GM18907 (cell line): Measurements from ENCODE around the gene CD101.

Experiments
- ATAC-seq: cut with Tn5 transposase; IDR thresholded peaks from one replicate; pipeline ENCODE4 v1.9.1; 2021; ENCODE audit warnings: mild to moderate bottlenecking, moderate library complexity; ENCODE audit not compliant: unreplicated experiment

The CD101 gene

DNA sequence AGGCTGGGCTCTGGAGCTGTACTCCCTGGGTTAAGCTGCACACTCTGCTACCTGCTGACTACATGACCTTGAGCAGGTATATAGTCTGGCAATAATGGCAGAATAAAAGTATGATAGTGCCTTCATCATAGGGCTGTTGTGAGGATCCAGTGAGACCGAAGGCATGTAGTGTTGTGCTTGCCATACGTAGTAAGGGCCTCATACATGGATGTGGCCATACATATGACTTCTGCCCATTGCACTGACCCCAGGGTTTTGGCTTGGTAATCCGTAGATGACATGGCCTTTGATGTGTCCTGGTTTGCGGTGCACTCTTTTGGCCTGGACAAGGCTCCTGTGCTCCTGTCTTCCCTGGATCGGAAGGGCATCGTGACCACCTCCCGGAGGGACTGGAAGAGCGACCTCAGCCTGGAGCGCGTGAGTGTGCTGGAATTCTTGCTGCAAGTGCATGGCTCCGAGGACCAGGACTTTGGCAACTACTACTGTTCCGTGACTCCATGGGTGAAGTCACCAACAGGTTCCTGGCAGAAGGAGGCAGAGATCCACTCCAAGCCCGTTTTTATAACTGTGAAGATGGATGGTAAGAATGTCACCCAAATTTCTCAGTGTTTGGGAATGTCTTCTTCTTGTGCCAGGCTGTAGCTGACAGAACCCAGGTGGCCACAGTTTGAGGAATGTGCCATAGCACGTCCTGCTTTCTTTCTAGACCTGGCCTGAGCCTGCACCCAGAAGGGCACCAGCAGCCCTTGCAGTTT is 17.0 kb upstream of the CD101 start:
- no peak for ATAC-seq

DNA sequence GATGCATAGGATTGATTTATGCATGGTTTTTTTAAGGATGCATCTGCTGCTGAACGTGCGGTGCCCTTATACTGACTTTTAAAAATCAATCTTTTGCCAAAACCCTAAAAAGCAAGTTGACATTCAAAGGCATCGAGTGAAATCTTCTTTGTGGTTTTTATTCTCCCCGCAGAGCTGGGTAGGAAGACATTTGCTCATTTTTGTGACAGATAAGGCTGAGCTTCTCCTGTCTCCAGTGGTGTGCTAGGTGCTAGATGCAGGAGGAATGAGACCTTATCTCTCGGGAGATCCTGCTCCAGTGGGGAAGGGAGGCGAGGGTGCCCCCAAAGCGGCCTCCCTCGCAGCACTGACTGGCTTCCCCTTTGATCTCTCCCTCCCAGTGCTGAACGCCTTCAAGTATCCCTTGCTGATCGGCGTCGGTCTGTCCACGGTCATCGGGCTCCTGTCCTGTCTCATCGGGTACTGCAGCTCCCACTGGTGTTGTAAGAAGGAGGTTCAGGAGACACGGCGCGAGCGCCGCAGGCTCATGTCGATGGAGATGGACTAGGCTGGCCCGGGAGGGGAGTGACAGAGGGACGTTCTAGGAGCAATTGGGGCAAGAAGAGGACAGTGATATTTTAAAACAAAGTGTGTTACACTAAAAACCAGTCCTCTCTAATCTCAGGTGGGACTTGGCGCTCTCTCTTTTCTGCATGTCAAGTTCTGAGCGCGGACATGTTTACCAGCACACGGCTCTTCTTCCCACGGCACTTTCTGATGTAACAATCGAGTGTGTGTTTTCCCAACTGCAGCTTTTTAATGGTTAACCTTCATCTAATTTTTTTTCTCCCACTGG is 14.9 kb upstream of the CD101 start:
- ATAC-seq = no peak

DNA sequence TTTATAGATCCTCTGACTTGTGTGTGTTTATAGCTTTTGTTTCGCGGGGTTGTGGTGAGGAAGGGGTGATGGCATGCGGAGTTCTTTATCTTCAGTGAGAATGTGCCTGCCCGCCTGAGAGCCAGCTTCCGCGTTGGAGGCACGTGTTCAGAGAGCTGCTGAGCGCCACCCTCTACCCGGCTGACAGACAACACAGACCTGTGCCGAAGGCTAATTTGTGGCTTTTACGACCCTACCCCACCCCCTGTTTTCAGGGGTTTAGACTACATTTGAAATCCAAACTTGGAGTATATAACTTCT is 14.4 kb upstream of the CD101 start:
- no peak for ATAC-seq

DNA sequence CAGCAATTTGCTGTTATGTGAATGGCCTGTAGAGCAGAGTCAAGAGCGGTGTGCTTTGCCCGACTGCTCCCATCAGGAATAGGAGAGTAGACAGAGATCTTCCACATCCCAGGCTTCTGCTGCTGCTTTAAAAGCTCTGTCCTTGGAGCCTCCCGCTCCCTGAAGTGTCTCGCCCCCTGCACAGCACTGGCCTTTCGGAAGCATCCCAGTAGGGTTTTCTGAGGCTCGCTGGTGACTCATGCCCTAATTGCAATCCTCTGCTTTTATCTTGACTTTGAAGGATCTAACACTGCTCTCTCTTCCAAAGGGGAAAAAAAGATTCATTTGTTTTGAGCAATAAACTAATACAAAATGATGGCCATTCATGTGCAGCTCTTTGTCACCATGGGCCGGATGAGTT is 13.3 kb upstream of the CD101 start:
- ATAC-seq = no peak

DNA sequence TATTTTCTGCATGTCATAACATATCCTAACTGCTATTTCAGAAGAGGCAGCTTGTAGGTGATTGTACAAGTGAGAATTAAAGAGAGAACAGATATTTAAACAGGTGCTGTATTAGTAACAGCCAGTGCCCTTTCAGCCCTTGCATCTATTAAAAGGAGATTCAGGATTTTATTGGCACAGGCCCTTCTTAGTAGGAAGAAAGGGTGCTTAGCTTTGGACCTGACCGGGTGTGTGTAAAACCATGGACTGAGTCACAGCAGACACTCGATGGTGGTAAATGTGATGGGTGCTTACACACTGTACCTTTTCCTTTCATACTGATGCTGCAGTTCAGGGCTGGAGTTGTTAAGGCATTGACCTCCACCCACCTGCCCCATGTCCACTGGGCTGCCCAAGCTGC is 12.7 kb upstream of the CD101 start:
- no peak for ATAC-seq

DNA sequence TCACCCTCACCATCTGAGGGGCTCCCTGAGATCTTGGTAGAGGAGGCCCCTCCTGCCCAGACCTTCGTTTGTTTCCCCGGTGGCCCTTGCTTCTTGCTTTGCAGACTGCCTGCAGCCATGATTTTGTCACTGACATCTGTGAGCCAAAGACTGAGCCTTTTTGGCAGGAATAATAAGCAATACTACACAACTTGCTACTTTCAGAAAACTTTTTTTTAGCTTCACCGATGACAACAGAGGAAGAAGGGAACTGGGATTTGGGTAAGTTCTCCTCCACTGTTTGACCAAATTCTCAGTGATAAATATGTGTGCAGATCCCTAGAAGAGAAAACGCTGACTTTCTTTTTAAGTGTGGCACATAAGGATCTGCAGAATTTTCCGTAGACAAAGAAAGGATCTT is 11.7 kb upstream of the CD101 start:
- ATAC-seq = no peak

DNA sequence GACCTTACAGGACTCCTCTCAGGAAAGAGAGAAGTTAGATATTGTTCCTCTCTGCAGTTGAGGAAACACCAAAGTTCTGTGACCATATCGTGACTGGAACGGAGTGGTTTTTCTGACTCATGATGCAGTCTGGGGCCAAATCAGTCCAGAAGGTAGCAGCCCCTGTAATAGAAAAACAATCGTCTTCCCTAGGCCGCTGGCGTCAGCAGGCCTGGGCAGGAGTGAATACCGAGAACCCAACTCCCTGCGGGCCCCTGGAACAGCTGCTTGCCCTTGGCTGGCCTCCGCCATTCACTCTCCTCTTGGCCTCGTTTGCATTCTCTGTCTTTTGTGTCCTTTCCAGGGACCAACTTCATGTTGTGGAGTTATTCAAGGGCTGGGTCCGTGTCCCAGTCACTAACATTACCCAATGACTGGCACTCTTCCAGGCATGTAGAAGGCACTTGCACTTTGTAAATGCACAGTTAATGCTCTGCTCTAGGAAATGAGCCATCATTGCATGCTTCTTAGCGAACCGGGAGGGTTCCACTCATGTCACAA is 10.9 kb upstream of the CD101 start:
- no peak for ATAC-seq

DNA sequence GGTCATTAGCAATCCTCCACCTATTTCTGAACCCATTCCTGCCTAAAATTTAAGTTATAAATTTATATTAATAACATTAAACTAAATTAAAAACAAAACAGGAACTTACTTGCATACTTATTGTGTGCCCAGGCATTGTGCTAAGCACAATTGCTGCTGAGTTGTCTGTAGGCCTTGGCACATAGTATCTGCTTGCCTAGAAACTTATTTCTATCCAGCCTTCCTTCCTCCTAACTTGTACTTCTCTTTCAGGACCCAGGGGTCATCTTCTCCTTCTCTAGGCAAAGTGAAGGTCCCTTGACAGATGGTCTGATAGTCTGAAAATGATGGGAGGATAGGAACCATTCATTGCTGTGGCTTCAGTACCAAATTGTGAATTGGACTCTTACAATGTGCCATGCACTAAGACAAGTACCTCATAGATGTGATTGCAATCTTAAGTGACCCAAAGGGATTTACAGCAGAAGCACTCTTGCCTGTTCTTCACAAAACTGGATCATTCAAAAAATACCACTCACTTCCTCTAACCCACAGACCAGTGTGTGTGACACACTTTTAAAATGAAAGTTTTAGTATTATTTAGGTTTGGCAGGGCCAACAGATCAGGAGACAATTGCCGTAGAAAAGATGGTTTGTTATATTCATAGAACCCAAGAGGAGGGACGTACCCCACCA is 10.3 kb upstream of the CD101 start:
- no peak for ATAC-seq

DNA sequence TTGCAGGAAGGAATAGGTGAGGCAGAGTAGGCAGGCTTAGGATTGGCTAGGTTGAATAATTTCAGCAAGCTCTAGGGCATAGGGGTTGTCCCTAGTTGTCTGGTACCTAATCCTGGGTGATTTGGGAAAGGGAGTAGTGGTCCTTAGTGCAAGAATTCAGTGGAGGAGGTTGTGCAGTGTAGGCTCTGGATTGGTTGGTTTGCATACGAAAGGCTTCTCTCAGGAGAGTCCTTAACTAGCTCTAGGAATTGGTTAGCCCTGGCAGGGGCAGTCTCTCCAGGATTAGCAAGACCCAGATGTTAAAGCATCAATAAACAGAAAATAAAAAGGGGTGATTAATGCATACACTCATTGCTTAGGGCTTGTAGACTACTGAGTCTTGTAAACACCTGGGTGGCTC is 9.6 kb upstream of the CD101 start:
- ATAC-seq = no peak

DNA sequence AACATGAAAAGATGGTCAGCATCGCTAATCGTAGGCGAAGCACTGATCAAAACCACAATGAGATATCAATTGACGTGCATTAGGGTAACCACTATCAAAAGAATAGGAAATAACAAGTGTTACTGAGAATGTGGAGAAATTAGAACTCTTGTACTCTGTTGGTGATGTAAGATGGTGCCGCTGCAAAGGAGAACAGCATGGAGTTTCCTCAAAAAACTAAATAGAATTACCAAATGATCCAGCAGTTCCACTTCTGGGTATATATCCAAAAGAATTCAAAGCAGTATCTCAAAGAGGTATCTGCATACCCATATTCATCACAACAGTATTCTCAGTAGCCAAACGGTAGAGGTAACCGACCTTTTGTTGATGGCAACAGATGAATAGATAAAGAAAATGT is 8.3 kb upstream of the CD101 start:
- ATAC-seq = no peak

DNA sequence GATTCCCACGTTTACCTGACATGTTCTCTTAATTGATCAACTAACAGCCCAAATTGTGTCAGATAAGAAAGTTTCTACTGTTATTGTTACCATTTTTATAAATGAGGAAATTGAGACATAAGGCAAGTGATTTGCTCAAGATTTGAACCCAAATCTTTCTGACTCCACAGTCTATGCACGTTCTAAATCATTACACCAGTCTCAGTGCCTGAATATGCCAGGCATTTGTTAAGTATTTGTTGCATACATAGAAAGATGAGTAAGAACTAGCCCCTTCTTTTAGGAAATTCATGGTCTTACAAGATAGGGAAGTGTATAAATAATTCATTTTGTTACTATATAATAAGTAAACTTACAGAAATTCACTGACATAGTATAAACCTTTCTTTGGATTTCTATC is 7.1 kb upstream of the CD101 start:
- ATAC-seq = no peak

DNA sequence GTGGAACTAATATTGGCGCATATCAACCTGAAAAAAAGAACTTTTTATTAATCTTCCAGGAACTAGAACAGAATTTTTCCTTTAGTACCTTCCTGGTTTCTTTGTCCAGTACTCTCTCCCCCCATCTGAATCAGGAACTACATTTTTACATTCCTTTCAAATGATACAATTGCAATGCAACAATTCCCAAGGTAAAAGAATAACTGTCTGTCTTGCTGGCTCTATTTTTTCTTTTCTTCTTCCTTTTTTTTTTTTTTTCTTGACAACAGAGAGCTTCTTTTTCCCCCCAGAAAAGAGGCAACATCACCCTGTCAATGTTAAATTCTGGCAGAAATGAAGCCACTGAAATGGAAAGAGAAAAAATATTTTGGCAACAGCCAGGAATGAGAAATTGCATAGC is 4.5 kb upstream of the CD101 start:
- ATAC-seq = no peak

DNA sequence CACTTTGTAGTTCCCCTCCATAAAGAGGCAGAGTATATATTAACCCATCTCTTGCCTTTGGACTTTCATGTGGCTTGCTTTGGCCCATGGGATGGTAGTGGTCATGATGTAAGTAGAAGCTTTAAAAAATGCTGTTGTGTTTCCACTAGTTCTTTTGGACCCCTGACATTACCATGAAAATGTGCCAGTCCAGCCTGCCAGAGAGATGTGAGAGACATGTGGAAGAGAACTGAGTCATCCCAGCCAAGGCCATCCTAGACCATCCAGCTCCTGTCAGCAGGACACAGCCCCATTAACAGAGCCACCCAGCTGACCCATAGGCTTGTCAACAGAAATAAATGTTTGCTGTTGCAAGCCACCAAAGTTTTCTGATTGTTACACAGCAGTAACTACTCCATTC is 3.9 kb upstream of the CD101 start:
- ATAC-seq = no peak

DNA sequence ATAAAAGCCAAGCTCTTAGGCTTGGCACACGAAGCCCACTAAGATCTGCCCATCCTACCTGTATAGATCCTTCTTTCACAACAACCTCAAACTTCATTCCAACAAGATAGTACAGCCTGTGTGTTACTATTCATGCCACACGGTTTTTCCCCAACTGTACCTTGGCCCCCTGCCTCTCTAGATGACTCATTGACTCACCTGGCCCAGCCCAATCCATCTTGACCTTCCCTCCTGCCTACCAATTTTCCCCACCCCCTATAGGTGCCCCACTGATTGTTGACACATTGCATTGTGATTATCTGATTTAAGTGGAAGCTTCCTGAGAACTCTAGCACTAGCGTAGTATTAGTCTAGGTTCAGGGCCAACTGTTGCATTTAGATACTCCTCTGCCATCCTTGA is 2.0 kb upstream of the CD101 start:
- ATAC-seq = no peak

DNA sequence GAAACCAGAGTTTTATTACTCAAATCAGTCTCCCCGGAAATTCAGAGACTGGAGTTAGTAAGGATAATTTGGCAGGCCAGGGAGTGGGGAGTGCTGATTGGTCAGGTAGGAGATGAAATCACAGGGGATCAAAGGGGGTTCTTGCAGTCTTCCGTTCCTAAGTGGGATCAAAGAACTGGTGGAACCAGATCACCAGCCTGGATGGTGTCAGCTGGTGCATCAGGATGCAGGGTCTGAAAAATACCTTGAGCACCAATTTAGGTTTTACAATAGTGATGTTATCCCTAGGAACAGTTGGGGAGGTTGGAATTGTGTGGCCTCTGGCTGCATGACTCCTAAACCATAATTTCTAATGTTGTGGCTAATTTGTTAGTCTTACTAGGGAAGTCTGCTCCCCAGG is 1.4 kb upstream of the CD101 start:
- no peak for ATAC-seq

DNA sequence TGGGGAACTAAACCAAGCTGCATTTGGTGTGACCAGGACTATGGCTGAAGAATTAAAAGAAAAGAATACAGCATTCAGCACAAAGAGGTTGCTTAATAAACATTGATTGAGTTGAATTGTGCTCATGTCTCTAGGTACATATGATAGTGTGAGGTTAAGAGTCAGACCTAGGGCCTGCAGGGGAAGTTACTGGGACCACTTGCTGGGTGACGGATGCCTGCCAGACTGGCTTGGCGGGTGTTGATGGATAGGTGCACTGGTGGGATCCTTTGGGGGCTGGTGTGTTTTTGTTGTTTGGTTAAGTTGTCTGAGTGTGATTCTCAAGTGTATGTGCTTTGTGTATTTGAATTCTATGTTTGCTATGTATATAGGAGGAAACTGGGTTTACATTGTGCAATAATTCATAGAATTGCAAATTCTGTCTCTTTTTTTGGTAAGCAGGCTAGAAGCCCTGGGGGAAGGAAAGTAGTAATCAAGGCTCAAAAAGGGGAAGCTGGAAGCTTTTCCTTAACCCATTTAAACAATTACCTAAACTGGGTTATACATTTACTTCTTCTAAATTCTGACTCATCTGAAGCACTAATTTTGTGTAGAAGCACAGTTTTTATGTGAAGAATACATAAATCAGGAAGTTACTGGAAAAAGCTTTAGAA is 1.8 kb downstream of the CD101 start:
- no peak for ATAC-seq

DNA sequence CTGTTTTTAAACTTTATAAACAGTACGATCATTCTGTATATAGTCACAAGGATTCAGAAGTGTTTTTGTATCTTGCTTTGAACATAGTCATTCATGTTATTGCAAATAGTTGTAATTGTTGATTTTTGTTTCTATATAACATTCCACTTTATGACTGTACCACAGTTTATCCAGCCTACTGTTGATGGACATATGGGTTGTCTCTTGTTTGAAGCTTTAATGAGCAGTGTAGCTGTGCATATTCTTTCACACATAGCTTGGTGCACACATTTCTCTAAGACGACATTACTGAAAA is 6.1 kb downstream of the CD101 start:
- no peak for ATAC-seq

DNA sequence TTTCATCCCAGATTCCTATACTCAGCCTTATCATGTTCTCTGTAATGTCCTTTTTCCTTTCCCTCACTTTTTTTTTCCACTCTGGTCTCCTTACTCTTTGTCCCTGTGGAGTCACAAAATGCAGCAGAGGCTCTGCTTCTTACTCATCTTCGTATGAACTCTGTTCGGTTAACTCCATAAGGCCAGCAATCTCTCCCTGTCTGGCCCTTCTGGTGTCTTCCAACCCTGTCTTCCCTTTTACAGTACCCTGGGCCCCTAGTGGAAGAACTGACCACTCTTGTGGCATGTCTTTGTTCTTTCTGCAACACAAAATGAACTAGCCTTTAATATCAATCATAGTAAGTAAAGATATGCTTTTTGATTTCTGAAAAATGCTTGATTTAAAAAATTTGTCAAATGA is 7.1 kb downstream of the CD101 start:
- ATAC-seq = no peak

DNA sequence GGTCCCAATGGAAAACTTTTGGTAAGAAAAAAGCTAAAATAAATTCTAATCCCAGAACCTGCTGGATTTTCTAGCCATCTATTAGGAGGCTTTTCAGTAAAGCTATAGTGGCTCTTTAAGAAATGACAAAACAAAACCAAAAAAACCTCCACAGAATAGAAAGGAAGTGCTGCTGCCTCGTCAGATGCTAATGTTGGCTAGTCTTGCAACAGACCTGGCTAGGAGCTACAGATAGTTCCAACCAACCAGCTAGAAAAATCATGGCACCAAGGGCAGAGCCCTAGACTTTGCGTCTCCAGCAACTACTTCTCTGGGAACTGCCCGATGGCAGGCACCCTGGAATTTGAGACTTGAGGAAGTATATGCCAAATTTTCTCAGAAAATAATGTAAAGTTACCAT is 7.6 kb downstream of the CD101 start:
- ATAC-seq = no peak

DNA sequence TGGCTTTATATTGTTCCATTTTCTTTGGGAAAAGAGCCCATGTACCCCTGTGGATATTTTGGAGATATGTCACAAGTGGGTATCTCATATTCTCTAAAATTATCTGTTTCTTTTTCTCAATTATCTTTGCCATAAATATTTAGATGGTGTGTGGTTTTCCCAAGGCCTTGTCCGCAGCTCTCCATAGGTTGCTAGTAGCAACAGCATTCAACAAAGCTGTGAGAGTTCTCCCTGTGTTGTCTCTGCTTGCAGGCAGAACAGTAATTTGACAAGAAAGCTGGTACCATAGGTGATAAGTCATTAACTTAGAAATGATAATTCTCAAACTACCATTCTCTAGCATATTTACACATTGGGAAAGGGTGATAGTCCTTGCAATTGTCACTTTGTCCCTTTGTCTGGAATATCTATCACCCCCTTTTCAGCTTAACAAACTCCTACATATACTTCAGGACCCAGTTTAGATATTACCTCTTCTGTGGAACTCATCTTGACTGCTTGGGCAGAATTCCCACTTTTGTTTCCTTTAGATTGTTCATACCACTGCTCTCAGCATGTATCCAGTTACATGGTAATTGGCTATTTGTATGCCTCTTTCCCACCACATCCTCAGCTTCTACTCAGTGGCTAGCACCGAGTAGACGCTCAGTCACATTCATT is 8.9 kb downstream of the CD101 start:
- ATAC-seq = no peak

DNA sequence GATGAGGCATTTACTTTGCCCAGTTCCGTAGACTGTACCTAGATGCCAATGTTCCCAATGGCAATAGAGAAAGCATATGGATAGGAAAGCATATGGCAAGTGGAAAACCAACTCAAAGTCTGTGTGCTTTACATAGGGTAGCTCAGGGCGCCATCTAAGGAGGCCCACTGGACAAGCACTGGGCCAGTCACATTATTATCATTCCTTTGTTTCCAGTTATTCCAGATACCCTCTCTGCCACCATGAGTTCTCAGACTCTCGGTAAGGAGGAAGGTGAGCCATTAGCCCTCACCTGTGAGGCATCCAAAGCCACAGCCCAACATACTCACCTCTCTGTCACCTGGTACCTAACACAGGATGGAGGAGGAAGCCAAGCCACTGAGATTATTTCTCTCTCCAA is 9.8 kb downstream of the CD101 start:
- ATAC-seq = no peak
